ENCODE results near the gene ABHD17C. TPM values are rescaled to one million over a fixed set of nuclear protein-coding genes. Genes with fewer than 3 reads are reported as not detected.
"Not testable (repeated sequence)": the region's sequence is repeated elsewhere in the genome, so short reads cannot be mapped to it uniquely, and the experiment has no call there.

The ABHD17C gene
- 2.1 TPM for polyA plus RNA-seq (2012; ENCODE audit: missing spikeins)

GRCh38 chr15:80695099-80695910 is at the start of gene ABHD17C:
ABHD17C (plus strand) TSS chr15:80695310; CDS start chr15:80695430, 120 bp downstream.
- peak; percentile 70 for DNase-seq (ENCODE audit: insufficient read length)
- no peak for TF ChIP-seq POLR2A (IDR thresholded peaks at IDR 0.05; ENCODE audit: low read depth, low read length)
- TF ChIP-seq POLR2AphosphoS5 (IDR thresholded peaks at IDR 0.05; ENCODE audit: low read depth, low read length) = no peak
- TF ChIP-seq TAF1 (IDR thresholded peaks at IDR 0.05; ENCODE audit: borderline replicate concordance, low read depth, low read length) = no peak
- peak; percentile 24 for FAIRE-seq

- TF ChIP-seq TAF1 (IDR thresholded peaks at IDR 0.05; ENCODE audit: borderline replicate concordance, low read depth, low read length) (no peak), POLR2AphosphoS5 (IDR thresholded peaks at IDR 0.05; ENCODE audit: low read depth, low read length) (no peak), POLR2A (IDR thresholded peaks at IDR 0.05; ENCODE audit: low read depth, low read length) (no peak)
- DNase-seq (ENCODE audit: insufficient read length) (no peak), FAIRE-seq (no peak)
Measured at GRCh38 chr15:80645494-80646065, 49.5 kb upstream of the ABHD17C start.

- not testable (repeated sequence) for DNase-seq (ENCODE audit: insufficient read length); FAIRE-seq
Measured at GRCh38 chr15:80647424-80647823, 47.7 kb upstream of the ABHD17C start.

GRCh38 chr15:80654299-80654698 is 40.8 kb upstream of the ABHD17C start:
- FAIRE-seq (no peak), DNase-seq (ENCODE audit: insufficient read length) (no peak)
- TF ChIP-seq TAF1 (IDR thresholded peaks at IDR 0.05; ENCODE audit: borderline replicate concordance, low read depth, low read length) (no peak), POLR2A (IDR thresholded peaks at IDR 0.05; ENCODE audit: low read depth, low read length) (no peak), POLR2AphosphoS5 (IDR thresholded peaks at IDR 0.05; ENCODE audit: low read depth, low read length) (no peak)

- no peak for TF ChIP-seq POLR2A (IDR thresholded peaks at IDR 0.05; ENCODE audit: low read depth, low read length)
- TF ChIP-seq POLR2AphosphoS5 (IDR thresholded peaks at IDR 0.05; ENCODE audit: low read depth, low read length) = no peak
- no peak for TF ChIP-seq TAF1 (IDR thresholded peaks at IDR 0.05; ENCODE audit: borderline replicate concordance, low read depth, low read length)
- DNase-seq (ENCODE audit: insufficient read length) (no peak), FAIRE-seq (no peak)
Measured at GRCh38 chr15:80659375-80659774, 35.7 kb upstream of the ABHD17C start.

- DNase-seq (ENCODE audit: insufficient read length) (no peak), FAIRE-seq (no peak)
- TF ChIP-seq POLR2AphosphoS5 (IDR thresholded peaks at IDR 0.05; ENCODE audit: low read depth, low read length) = no peak
- no peak for TF ChIP-seq POLR2A (IDR thresholded peaks at IDR 0.05; ENCODE audit: low read depth, low read length)
- TF ChIP-seq TAF1 (IDR thresholded peaks at IDR 0.05; ENCODE audit: borderline replicate concordance, low read depth, low read length) = no peak
Measured at GRCh38 chr15:80660119-80660518, 35.0 kb upstream of the ABHD17C start.

GRCh38 chr15:80662129-80662528 is 33.0 kb upstream of the ABHD17C start:
- FAIRE-seq = no peak
- DNase-seq (ENCODE audit: insufficient read length) = no peak
- TF ChIP-seq TAF1 (IDR thresholded peaks at IDR 0.05; ENCODE audit: borderline replicate concordance, low read depth, low read length) = no peak
- TF ChIP-seq POLR2A (IDR thresholded peaks at IDR 0.05; ENCODE audit: low read depth, low read length) = no peak
- TF ChIP-seq POLR2AphosphoS5 (IDR thresholded peaks at IDR 0.05; ENCODE audit: low read depth, low read length) = no peak

- no peak for TF ChIP-seq POLR2AphosphoS5 (IDR thresholded peaks at IDR 0.05; ENCODE audit: low read depth, low read length)
- no peak for TF ChIP-seq POLR2A (IDR thresholded peaks at IDR 0.05; ENCODE audit: low read depth, low read length)
- TF ChIP-seq TAF1 (IDR thresholded peaks at IDR 0.05; ENCODE audit: borderline replicate concordance, low read depth, low read length) = no peak
- DNase-seq (ENCODE audit: insufficient read length) = no peak
- no peak for FAIRE-seq
Measured at GRCh38 chr15:80662757-80663553, 32.2 kb upstream of the ABHD17C start.

DNA sequence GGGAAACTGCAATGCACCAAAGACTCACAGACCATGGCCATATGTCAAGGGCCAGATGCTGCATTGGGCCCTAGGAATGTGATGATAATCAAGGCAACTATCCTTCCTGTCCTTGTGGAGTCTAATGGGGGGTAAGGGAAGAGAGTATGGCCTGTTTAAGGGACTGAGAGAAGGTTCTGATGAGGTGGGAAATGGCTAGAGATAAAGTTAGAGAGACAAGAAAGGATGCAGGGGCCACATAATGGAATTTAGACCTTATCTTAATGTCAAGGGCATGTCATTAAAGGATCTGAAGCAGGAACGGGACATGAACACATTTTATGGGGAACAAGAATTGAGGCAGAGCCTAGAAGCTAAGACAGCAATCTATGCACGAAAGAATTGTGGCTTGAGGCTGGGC is 30.0 kb upstream of the ABHD17C start:
- DNase-seq (ENCODE audit: insufficient read length) (no peak), FAIRE-seq (no peak)
- TF ChIP-seq POLR2AphosphoS5 (IDR thresholded peaks at IDR 0.05; ENCODE audit: low read depth, low read length) (no peak), TAF1 (IDR thresholded peaks at IDR 0.05; ENCODE audit: borderline replicate concordance, low read depth, low read length) (no peak), POLR2A (IDR thresholded peaks at IDR 0.05; ENCODE audit: low read depth, low read length) (no peak)

DNA sequence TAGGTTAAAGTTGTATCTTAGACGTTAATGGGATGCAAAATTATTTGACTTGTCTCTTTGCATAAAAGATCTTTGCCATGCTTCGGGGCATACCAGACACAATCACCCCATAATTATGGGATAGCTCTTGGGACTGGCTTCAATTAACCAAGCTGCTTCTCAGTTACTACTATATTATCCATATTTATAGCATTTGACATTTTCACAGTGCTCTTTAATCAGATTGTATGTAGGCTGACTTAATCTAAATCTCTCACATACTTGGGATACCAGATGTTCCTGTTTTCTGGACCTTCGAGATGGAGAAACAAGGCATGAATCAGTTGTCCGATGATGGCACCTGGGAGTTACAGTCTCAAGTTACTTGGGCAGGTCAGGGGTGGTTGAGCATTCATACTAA is 27.2 kb upstream of the ABHD17C start:
- no peak for DNase-seq (ENCODE audit: insufficient read length)
- TF ChIP-seq POLR2A (IDR thresholded peaks at IDR 0.05; ENCODE audit: low read depth, low read length) (no peak), TAF1 (IDR thresholded peaks at IDR 0.05; ENCODE audit: borderline replicate concordance, low read depth, low read length) (no peak), POLR2AphosphoS5 (IDR thresholded peaks at IDR 0.05; ENCODE audit: low read depth, low read length) (no peak)
- no peak for FAIRE-seq

GRCh38 chr15:80668546-80669236 is 26.4 kb upstream of the ABHD17C start:
- TF ChIP-seq TAF1 (IDR thresholded peaks at IDR 0.05; ENCODE audit: borderline replicate concordance, low read depth, low read length) = no peak
- TF ChIP-seq POLR2AphosphoS5 (IDR thresholded peaks at IDR 0.05; ENCODE audit: low read depth, low read length) = no peak
- no peak for TF ChIP-seq POLR2A (IDR thresholded peaks at IDR 0.05; ENCODE audit: low read depth, low read length)
- DNase-seq (ENCODE audit: insufficient read length) (no peak), FAIRE-seq (no peak)
